ENCODE results near the gene CKAP2. TPM values are rescaled to one million over a fixed set of nuclear protein-coding genes. Genes with fewer than 3 reads are reported as not detected.
A peak's percentile ranks its signal among the peaks of the same experiment; 100 is the strongest.

CKAP2 gene
- total RNA-seq, 2 experiments from 2014 or later, result 51.5 to 54.3 TPM

- CTCF ChIA-PET, result interaction anchor here (0.5 to 3.1 kb wide), 37 partner anchors 8 to 636 kb away, joined by 3 to 32 read pairs (median 4); partner anchors contain the start of gene SUGT1
- intact Hi-C loops (cut with micrococcal nuclease), result loop anchor here (5.0 kb wide), 1 partner anchor 104 kb away; no protein-coding TSS in a partner anchor
- peaks cover 11% of the 10 kb centered on the region for H3K36me3 Mint-ChIP-seq (ENCODE audit: low read depth)
- POLR2A ChIA-PET, result interaction anchor here (0.6 to 1.9 kb wide), 6 partner anchors 16 to 1427 kb away, joined by 3 to 10 read pairs (median 4); partner anchors contain the start of gene SUGT1
- TF ChIP-seq CTCF (IDR thresholded peaks at IDR 0.05), result no peak
- no peaks in the 10 kb centered on the region for H3K27me3 Mint-ChIP-seq
- peak overlapping the region; percentile 87 for H3K27ac Mint-ChIP-seq
- ATAC-seq (no peak), DNase-seq (no peak)
- H3K4me1 Mint-ChIP-seq (ENCODE audit: low read depth), result peaks cover 36% of the 10 kb centered on the region
- peak overlapping the region; percentile 96 for H3K4me3 Mint-ChIP-seq
- no peaks in the 10 kb centered on the region for H3K9me3 Mint-ChIP-seq
Observed at GRCh38 chr13:52451135-52451804, 4.0 kb upstream of the CKAP2 start.

DNA sequence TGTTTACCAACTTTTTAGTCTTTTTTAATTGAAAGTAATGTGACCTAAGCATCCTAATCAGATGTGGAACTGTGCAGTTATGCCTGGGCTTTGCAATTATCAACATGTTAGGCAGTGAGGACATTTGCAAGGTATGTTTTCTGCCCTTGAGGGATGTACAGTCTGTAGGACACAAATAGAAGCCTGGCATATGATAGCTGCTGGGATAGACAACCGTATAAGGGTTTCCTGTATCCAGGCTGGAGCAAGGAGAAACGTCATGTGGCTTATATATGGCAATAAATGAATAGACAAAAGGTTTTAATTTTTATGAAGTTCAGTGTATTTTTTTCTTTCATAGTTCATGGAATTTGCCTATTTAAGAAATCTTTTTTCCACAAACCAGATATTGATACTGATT is 2.8 kb upstream of the CKAP2 start:
- intact Hi-C loops (cut with micrococcal nuclease), result loop anchor here (5.0 kb wide), 1 partner anchor 105 kb away; no protein-coding TSS in a partner anchor
- H3K36me3 Mint-ChIP-seq (ENCODE audit: low read depth), result peaks cover 17% of the 10 kb centered on the region
- peaks cover 42% of the 10 kb centered on the region for H3K4me1 Mint-ChIP-seq (ENCODE audit: low read depth)
- DNase-seq (no peak), ATAC-seq (no peak)
- POLR2A ChIA-PET, result no interaction called here
- TF ChIP-seq CTCF (IDR thresholded peaks at IDR 0.05), result no peak
- H3K27ac Mint-ChIP-seq, result no peak overlapping the region
- no peak overlapping the region for H3K4me3 Mint-ChIP-seq
- no peaks in the 10 kb centered on the region for H3K27me3 Mint-ChIP-seq
- CTCF ChIA-PET, result no interaction called here
- H3K9me3 Mint-ChIP-seq, result no peaks in the 10 kb centered on the region

DNA sequence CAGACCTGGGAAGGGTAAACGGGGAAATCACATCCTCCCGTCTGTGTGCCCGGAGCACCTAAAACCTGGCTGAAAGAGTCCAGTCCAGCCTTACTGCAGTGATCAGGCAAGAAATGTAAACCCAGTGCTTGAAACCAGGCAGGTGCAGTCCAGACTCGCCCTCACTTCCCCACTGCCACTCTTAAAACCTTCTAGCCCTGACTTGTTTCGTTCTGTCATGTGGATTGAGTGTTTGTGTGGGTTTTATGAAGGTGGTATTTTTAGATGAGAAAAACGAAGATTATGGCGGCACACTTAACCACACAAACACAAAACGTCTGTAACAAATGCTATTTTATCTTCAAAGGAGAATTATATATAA is 839 bp upstream of the CKAP2 start:
- ChIA-PET POLR2A (no interaction called here), CTCF (no interaction called here)
- Mint-ChIP-seq H3K9me3 (no peaks in the 10 kb centered on the region), H3K4me3 (peak overlapping the region; percentile 91), H3K27ac (peak overlapping the region; percentile 99), H3K27me3 (no peaks in the 10 kb centered on the region), H3K4me1 (ENCODE audit: low read depth) (peaks cover 36% of the 10 kb centered on the region), H3K36me3 (ENCODE audit: low read depth) (peaks cover 22% of the 10 kb centered on the region)
- DNase-seq, result peak; percentile 31
- no peak for TF ChIP-seq CTCF (IDR thresholded peaks at IDR 0.05)
- intact Hi-C loops (cut with micrococcal nuclease), result loop anchor here (5.0 kb wide), 1 partner anchor 107 kb away; no protein-coding TSS in a partner anchor
- ATAC-seq, result no peak

GRCh38 chr13:52455677-52456041 is 381 bp downstream of the CKAP2 start:
- Mint-ChIP-seq H3K27me3 (no peaks in the 10 kb centered on the region), H3K36me3 (ENCODE audit: low read depth) (peaks cover 23% of the 10 kb centered on the region), H3K4me3 (peak overlapping the region; percentile 91), H3K4me1 (ENCODE audit: low read depth) (peaks cover 39% of the 10 kb centered on the region), H3K9me3 (no peaks in the 10 kb centered on the region), H3K27ac (peak overlapping the region; percentile 88)
- TF ChIP-seq CTCF (IDR thresholded peaks at IDR 0.05), result no peak
- POLR2A ChIA-PET, result interaction anchor here (0.9 to 1.0 kb wide), 2 partner anchors 11 to 21 kb away, joined by 3 to 4 read pairs; no protein-coding TSS in a partner anchor
- DNase-seq, result peak; percentile 85
- ATAC-seq, result peak; percentile 48
- intact Hi-C loops (cut with micrococcal nuclease), result loop anchor here (5.0 kb wide), 1 partner anchor 197 kb away; the partner anchor contains the start of gene SUGT1
- CTCF ChIA-PET, result no interaction called here

- TF ChIP-seq CTCF (IDR thresholded peaks at IDR 0.05), result no peak
- H3K27me3 Mint-ChIP-seq, result no peaks in the 10 kb centered on the region
- no peaks in the 10 kb centered on the region for H3K9me3 Mint-ChIP-seq
- POLR2A ChIA-PET, result interaction anchor here (1.0 kb wide), 1 partner anchor 9 kb away, joined by 3 read pairs; no protein-coding TSS in a partner anchor
- no peak for ATAC-seq
- no peak overlapping the region for H3K27ac Mint-ChIP-seq
- intact Hi-C loops (cut with micrococcal nuclease), result loop anchor here (5.0 kb wide), 1 partner anchor 193 kb away; the partner anchor contains the start of gene SUGT1
- peaks cover 44% of the 10 kb centered on the region for H3K4me1 Mint-ChIP-seq (ENCODE audit: low read depth)
- H3K36me3 Mint-ChIP-seq (ENCODE audit: low read depth), result peaks cover 45% of the 10 kb centered on the region
- no peak overlapping the region for H3K4me3 Mint-ChIP-seq
- no peak for DNase-seq
- CTCF ChIA-PET, result no interaction called here
Observed at GRCh38 chr13:52459668-52460067, 4.4 kb downstream of the CKAP2 start.

Data from activated CD8-positive, alpha-beta T cell treated with anti-CD3 and anti-CD28 coated beads for 36 hours (primary cell).